HepG2 (cell line): ENCODE data around the gene TBKBP1. TPM values are rescaled to one million over a fixed set of nuclear protein-coding genes. Genes with fewer than 3 reads are reported as not detected.

Experiments used
- ELF1 ChIP-seq: sonication (generic); formaldehyde crosslinking; IDR thresholded peaks from 2 replicates; pipeline ENCODE4 v1.4.0; 2020; ENCODE audit warnings: missing genetic modification reagents
- GATA4 ChIP-seq: sonication (generic); IDR thresholded peaks from 2 replicates; pipeline ENCODE4 v1.6.1; 2016; ENCODE audit warnings: antibody characterized with exemption, low read depth, borderline replicate concordance
- IKZF4 ChIP-seq: sonication (generic); formaldehyde crosslinking; IDR thresholded peaks from 2 replicates; pipeline ENCODE4 v1.5.1; 2020; ENCODE audit warnings: borderline replicate concordance, mild to moderate bottlenecking, low read depth, missing genetic modification reagents; ENCODE audit errors: not compliant biosample characterization
- KMT2A ChIP-seq: sonication (generic); formaldehyde crosslinking; IDR thresholded peaks from 2 replicates; pipeline ENCODE4 v1.4.0; 2020; ENCODE audit warnings: missing genetic modification reagents
- ONECUT2 ChIP-seq: sonication (generic); formaldehyde crosslinking; IDR thresholded peaks from 2 replicates; pipeline ENCODE4 v1.4.0; 2020; ENCODE audit warnings: missing genetic modification reagents
- POLR2AphosphoS5 ChIP-seq: IDR thresholded peaks from 2 replicates; pipeline ENCODE4 v1.6.1; 2012; ENCODE audit warnings: low read depth, low read length
- PTBP1 ChIP-seq: fragments of 200-400 bp; formaldehyde crosslinking; IDR thresholded peaks from 2 replicates; pipeline ENCODE4 v1.6.1; 2018; ENCODE audit warnings: low read length, low read depth; ENCODE audit not compliant: poor library complexity, severe bottlenecking
- RBM22 ChIP-seq: fragments of 200-400 bp; formaldehyde crosslinking; optimal IDR thresholded peaks from 2 replicates; pipeline ENCODE3; 2017; ENCODE audit warnings: mild to moderate bottlenecking, low read length, moderate library complexity
- SOX5 ChIP-seq: IDR thresholded peaks from 2 replicates; pipeline ENCODE4 v1.6.1; 2016; ENCODE audit warnings: borderline replicate concordance
- ZC3H4 ChIP-seq: sonication (generic); formaldehyde crosslinking; IDR thresholded peaks from 2 replicates; pipeline ENCODE4 v1.4.0; 2020; ENCODE audit warnings: missing genetic modification reagents, borderline replicate concordance
- ZNF343 ChIP-seq: sonication (generic); formaldehyde crosslinking; IDR thresholded peaks from 2 replicates; pipeline ENCODE4 v1.4.0; 2020; ENCODE audit warnings: mild to moderate bottlenecking, missing genetic modification reagents
- polyA plus RNA-seq, 8 experiments: library from polyadenylated mRNA; depleted of rRNA in 3 of 8; stranded (reverse) in 7 of 8; unstranded in 1 of 8; fragments of >200 nt; fragmentation: Illumina TruSeq in 4 of 8; extraction: Trizol in 4 of 8; gene quantifications; 2 replicates each; pipeline versions ENCODE4 v1.2.1 to v1.2.3, GENCODE V29; 2011 to 2016; ENCODE audit warnings: low read depth in 4 of 8, missing spikeins in 1 of 8, mixed read lengths in 1 of 8; ENCODE audit not compliant: insufficient read depth in 1 of 8
- total RNA-seq, 5 experiments: library from RNA; depleted of rRNA; stranded (reverse); fragments of >200 nt; fragmentation: Illumina TruSeq; extraction: Trizol; gene quantifications; 2 replicates each; pipeline ENCODE4 v1.2.3, GENCODE V29; 2016; ENCODE audit warnings: low read depth in 1 of 5
- TF ChIP-seq, protein P1 (sequence below): sonication (generic); formaldehyde crosslinking; IDR thresholded peaks from 2 replicates; pipeline ENCODE4 v1.9.0; 2022; ENCODE audit warnings: missing genetic modification reagents, mild to moderate bottlenecking, borderline replicate concordance
- TF ChIP-seq, protein P2 (sequence below): sonication (generic); formaldehyde crosslinking; IDR thresholded peaks from 2 replicates; pipeline ENCODE4 v1.8.1; 2023; ENCODE audit warnings: missing genetic modification reagents, mild to moderate bottlenecking, borderline replicate concordance
- TF ChIP-seq, protein P3 (sequence below): sonication (generic); formaldehyde crosslinking; conservative IDR thresholded peaks from 2 replicates; pipeline ENCODE4 v1.8.0; 2022; ENCODE audit warnings: low read depth, missing genetic modification reagents
- TF ChIP-seq, protein P4 (sequence below), 2 experiments: sonication (generic) in 1 of 2; formaldehyde crosslinking in 1 of 2; IDR thresholded peaks; 2 replicates each; pipeline versions ENCODE4 v1.4.0 to v1.6.1; 2016 to 2020; ENCODE audit warnings: borderline replicate concordance in 1 of 2, low read depth in 1 of 2, mild to moderate bottlenecking in 1 of 2, missing genetic modification reagents in 1 of 2
- TF ChIP-seq, protein P5 (sequence below): IDR thresholded peaks from 2 replicates; pipeline ENCODE4 v1.6.1; 2016; ENCODE audit warnings: missing compliant biosample characterization, missing genetic modification reagents, borderline replicate concordance
- TF ChIP-seq, protein P6 (sequence below): sonication (generic); formaldehyde crosslinking; IDR thresholded peaks from 2 replicates; pipeline ENCODE4 v1.5.1; 2020; ENCODE audit warnings: missing genetic modification reagents, mild to moderate bottlenecking, borderline replicate concordance

Gene TBKBP1
- total and polyA plus RNA-seq, 2 of the 13 experiments (the other 11 are each of a cell fraction or from before 2014, with no cell fraction given), result 2.6 to 7.0 TPM

DNA sequence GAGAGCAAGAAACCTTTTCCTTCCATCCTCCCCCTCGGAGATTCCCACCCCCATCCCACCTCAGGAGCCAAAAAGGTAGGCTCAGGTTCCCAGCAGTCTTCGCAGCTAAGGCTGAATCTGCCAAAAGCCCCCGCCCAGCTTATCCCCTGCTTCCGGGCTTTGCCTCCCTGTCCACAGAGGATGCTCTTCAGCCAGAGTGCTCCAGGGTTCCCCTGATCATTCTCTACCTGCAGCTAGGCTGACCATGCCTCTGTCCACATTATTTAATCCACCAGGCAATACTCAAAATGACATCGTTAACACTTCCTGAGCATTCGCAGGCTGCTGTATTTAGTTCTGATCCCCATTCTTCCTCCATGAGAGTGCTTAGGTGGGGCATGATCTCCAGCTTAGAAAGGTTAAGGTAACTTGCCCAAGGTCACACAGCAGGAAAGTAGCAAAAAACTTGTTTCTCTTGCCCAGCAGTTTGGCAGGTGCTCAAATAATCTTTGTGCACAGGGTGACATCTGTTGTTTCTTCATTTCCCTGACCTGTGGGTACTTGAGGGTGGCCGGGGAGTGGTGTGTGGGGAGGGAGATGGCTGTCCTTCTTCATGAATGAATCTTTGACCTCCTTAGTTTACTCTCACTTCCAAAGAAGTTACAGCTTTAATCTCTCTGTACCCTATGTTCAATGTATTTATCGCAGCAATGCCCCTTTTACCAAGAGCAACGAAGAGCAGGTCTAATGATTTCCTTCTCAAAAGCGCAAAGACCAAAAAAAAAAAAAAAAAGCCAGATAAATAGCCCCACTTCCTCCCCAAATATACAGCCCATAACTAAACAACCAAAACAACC lies 848 bp upstream of the TBKBP1 start (continued):
- TF ChIP-seq PTBP1, result no peak
- TF ChIP-seq POLR2AphosphoS5, result no peak
- TF ChIP-seq ZC3H4 (CRISPR knock-in tag), result no peak
- TF ChIP-seq, protein P1, sequence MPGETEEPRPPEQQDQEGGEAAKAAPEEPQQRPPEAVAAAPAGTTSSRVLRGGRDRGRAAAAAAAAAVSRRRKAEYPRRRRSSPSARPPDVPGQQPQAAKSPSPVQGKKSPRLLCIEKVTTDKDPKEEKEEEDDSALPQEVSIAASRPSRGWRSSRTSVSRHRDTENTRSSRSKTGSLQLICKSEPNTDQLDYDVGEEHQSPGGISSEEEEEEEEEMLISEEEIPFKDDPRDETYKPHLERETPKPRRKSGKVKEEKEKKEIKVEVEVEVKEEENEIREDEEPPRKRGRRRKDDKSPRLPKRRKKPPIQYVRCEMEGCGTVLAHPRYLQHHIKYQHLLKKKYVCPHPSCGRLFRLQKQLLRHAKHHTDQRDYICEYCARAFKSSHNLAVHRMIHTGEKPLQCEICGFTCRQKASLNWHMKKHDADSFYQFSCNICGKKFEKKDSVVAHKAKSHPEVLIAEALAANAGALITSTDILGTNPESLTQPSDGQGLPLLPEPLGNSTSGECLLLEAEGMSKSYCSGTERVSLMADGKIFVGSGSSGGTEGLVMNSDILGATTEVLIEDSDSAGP (CRISPR knock-in tag), result 0 out of 2 replicates have a peak, but pooled peaks have one; percentile 21
- TF ChIP-seq ONECUT2 (CRISPR knock-in tag), result no peak
- TF ChIP-seq RBM22, result no peak
- TF ChIP-seq, protein P2, sequence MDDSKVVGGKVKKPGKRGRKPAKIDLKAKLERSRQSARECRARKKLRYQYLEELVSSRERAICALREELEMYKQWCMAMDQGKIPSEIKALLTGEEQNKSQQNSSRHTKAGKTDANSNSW (CRISPR knock-in tag), result no peak
- TF ChIP-seq SOX5, result no peak
- TF ChIP-seq, protein P3, sequence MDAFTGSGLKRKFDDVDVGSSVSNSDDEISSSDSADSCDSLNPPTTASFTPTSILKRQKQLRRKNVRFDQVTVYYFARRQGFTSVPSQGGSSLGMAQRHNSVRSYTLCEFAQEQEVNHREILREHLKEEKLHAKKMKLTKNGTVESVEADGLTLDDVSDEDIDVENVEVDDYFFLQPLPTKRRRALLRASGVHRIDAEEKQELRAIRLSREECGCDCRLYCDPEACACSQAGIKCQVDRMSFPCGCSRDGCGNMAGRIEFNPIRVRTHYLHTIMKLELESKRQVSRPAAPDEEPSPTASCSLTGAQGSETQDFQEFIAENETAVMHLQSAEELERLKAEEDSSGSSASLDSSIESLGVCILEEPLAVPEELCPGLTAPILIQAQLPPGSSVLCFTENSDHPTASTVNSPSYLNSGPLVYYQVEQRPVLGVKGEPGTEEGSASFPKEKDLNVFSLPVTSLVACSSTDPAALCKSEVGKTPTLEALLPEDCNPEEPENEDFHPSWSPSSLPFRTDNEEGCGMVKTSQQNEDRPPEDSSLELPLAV, result no peak
- TF ChIP-seq, protein P4, sequence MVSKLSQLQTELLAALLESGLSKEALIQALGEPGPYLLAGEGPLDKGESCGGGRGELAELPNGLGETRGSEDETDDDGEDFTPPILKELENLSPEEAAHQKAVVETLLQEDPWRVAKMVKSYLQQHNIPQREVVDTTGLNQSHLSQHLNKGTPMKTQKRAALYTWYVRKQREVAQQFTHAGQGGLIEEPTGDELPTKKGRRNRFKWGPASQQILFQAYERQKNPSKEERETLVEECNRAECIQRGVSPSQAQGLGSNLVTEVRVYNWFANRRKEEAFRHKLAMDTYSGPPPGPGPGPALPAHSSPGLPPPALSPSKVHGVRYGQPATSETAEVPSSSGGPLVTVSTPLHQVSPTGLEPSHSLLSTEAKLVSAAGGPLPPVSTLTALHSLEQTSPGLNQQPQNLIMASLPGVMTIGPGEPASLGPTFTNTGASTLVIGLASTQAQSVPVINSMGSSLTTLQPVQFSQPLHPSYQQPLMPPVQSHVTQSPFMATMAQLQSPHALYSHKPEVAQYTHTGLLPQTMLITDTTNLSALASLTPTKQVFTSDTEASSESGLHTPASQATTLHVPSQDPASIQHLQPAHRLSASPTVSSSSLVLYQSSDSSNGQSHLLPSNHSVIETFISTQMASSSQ (IDR thresholded peaks at IDR 0.05; ENCODE audit: low read depth), result no peak
- TF ChIP-seq, protein P4 (CRISPR knock-in tag; IDR thresholded peaks at IDR 0.05; ENCODE audit: borderline replicate concordance), result no peak
- TF ChIP-seq GATA4, result no peak
- no peak for TF ChIP-seq ZNF343 (CRISPR knock-in tag)
- TF ChIP-seq ELF1 (CRISPR knock-in tag), result peak; percentile 52
- TF ChIP-seq, protein P5, sequence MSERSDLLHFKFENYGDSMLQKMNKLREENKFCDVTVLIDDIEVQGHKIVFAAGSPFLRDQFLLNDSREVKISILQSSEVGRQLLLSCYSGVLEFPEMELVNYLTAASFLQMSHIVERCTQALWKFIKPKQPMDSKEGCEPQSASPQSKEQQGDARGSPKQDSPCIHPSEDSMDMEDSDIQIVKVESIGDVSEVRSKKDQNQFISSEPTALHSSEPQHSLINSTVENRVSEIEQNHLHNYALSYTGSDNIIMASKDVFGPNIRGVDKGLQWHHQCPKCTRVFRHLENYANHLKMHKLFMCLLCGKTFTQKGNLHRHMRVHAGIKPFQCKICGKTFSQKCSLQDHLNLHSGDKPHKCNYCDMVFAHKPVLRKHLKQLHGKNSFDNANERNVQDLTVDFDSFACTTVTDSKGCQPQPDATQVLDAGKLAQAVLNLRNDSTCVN (CRISPR knock-in tag), result no peak
- peak; percentile 9 for TF ChIP-seq IKZF4 (CRISPR knock-in tag)
- TF ChIP-seq KMT2A (CRISPR knock-in tag), result no peak
- TF ChIP-seq, protein P6, sequence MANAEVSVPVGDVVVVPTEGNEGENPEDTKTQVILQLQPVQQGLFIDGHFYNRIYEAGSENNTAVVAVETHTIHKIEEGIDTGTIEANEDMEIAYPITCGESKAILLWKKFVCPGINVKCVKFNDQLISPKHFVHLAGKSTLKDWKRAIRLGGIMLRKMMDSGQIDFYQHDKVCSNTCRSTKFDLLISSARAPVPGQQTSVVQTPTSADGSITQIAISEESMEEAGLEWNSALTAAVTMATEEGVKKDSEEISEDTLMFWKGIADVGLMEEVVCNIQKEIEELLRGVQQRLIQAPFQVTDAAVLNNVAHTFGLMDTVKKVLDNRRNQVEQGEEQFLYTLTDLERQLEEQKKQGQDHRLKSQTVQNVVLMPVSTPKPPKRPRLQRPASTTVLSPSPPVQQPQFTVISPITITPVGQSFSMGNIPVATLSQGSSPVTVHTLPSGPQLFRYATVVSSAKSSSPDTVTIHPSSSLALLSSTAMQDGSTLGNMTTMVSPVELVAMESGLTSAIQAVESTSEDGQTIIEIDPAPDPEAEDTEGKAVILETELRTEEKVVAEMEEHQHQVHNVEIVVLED (CRISPR knock-in tag), result no peak
